ENCODE data around the gene KCNQ1. TPM values are rescaled to one million over a fixed set of nuclear protein-coding genes. Genes with fewer than 3 reads are reported as not detected.

KCNQ1 gene
- total and polyA plus RNA-seq, 9 donors, result 1.4 to 17.2 (median 3.8) TPM

GRCh38 chr11:2758751-2759150 is 313.9 kb downstream of the KCNQ1 start:
- H3K4me1 ChIP-seq (ENCODE audit: insufficient read depth), result no peaks in the 10 kb centered on the region
- intact Hi-C loops (cut with DNase I), result no loop called here
- no peaks in the 10 kb centered on the region for H3K9me3 ChIP-seq
- WGBS, 3 donors, result 91 to 94% (median 92%) methylated on average over 14 of the region's 14 CpGs
- H3K27me3 ChIP-seq, result no peaks in the 10 kb centered on the region
- TF ChIP-seq CTCF (IDR thresholded peaks at IDR 0.05) (no peak), POLR2A (IDR thresholded peaks at IDR 0.05) (no peak), EP300 (IDR thresholded peaks at IDR 0.05) (no peak)
- H3K4me3 ChIP-seq, result no peak overlapping the region
- H3K36me3 ChIP-seq, result no peaks in the 10 kb centered on the region
- H3K27ac ChIP-seq, result no peak overlapping the region
- DNase-seq, result peak in 1 of 5 donors; percentile 4

GRCh38 chr11:2759228-2760195 is 314.7 kb downstream of the KCNQ1 start:
- 82 to 86% (median 85%) methylated on average over 17 of the region's 17 CpGs for WGBS, 3 donors
- peak in 3 of 5 donors; percentile 7 to 31 (median 15) for DNase-seq
- Histone ChIP-seq H3K4me1 (ENCODE audit: insufficient read depth) (no peaks in the 10 kb centered on the region), H3K4me3 (no peak overlapping the region), H3K27ac (no peak overlapping the region), H3K9me3 (no peaks in the 10 kb centered on the region), H3K27me3 (no peaks in the 10 kb centered on the region), H3K36me3 (no peaks in the 10 kb centered on the region)
- intact Hi-C loops (cut with DNase I), result no loop called here
- no peak for TF ChIP-seq EP300 (IDR thresholded peaks at IDR 0.05)
- no peak for TF ChIP-seq POLR2A (IDR thresholded peaks at IDR 0.05)
- TF ChIP-seq CTCF (IDR thresholded peaks at IDR 0.05), result no peak

- H3K27ac ChIP-seq, result no peak overlapping the region
- intact Hi-C loops (cut with DNase I), result no loop called here
- H3K4me1 ChIP-seq (ENCODE audit: insufficient read depth), result no peaks in the 10 kb centered on the region
- H3K9me3 ChIP-seq, result no peaks in the 10 kb centered on the region
- DNase-seq, result peak in 2 of 5 donors; percentile 5 to 32
- no peak for TF ChIP-seq EP300 (IDR thresholded peaks at IDR 0.05)
- TF ChIP-seq CTCF (IDR thresholded peaks at IDR 0.05), result no peak
- TF ChIP-seq POLR2A (IDR thresholded peaks at IDR 0.05), result no peak
- 85 to 95% (median 92%) methylated on average over 20 of the region's 20 CpGs for WGBS, 3 donors
- no peaks in the 10 kb centered on the region for H3K27me3 ChIP-seq
- H3K36me3 ChIP-seq, result no peaks in the 10 kb centered on the region
- H3K4me3 ChIP-seq, result no peak overlapping the region
Observed at GRCh38 chr11:2760196-2760871, 315.5 kb downstream of the KCNQ1 start.

- intact Hi-C loops (cut with DNase I), result no loop called here
- no peak overlapping the region for H3K27ac ChIP-seq
- no peaks in the 10 kb centered on the region for H3K4me1 ChIP-seq (ENCODE audit: insufficient read depth)
- H3K36me3 ChIP-seq, result no peaks in the 10 kb centered on the region
- 96 to 98% (median 96%) methylated on average over 30 to 33 of the region's 33 CpGs for WGBS, 3 donors
- peak in 4 of 5 donors; percentile 8 to 19 (median 16) for DNase-seq
- H3K27me3 ChIP-seq, result no peaks in the 10 kb centered on the region
- TF ChIP-seq POLR2A (IDR thresholded peaks at IDR 0.05) (no peak), CTCF (IDR thresholded peaks at IDR 0.05) (no peak), EP300 (IDR thresholded peaks at IDR 0.05) (no peak)
- no peak overlapping the region for H3K4me3 ChIP-seq
- no peaks in the 10 kb centered on the region for H3K9me3 ChIP-seq
Observed at GRCh38 chr11:2761131-2762030, 316.6 kb downstream of the KCNQ1 start.
